HUES64 (cell line): Measurements from ENCODE around the gene PPL.

Experiments used
- H3K27ac ChIP-seq: 2 replicates; pipeline ENCODE4 v1.7.0; 2013; ENCODE audit warnings: low read depth, low read length, inconsistent platforms
- H3K27me3 ChIP-seq: 2 replicates; pipeline ENCODE4 v1.6.1; 2013; ENCODE audit warnings: mild to moderate bottlenecking, low read length; ENCODE audit not compliant: insufficient read depth
- H3K36me3 ChIP-seq: 2 replicates; pipeline ENCODE4 v1.6.1; 2013; ENCODE audit warnings: mild to moderate bottlenecking, low read length; ENCODE audit not compliant: insufficient read depth
- H3K4me1 ChIP-seq: 2 replicates; pipeline ENCODE4 v1.6.1; 2013; ENCODE audit warnings: mild to moderate bottlenecking, low read length, moderate library complexity; ENCODE audit not compliant: insufficient read depth
- H3K4me3 ChIP-seq: 2 replicates; pipeline ENCODE4 v1.5.1; 2013; ENCODE audit warnings: mild to moderate bottlenecking, low read length, moderate library complexity
- H3K9ac ChIP-seq: 2 replicates; pipeline ENCODE4 v1.6.1; 2013; ENCODE audit warnings: mild to moderate bottlenecking, low read depth, low read length
- H3K9me3 ChIP-seq: 2 replicates; pipeline ENCODE4 v1.6.1; 2013; ENCODE audit warnings: low read depth, low read length; ENCODE audit not compliant: insufficient read depth
- WGBS: fragments of 150-250, 120-280 bp; methylation state at CpG from one replicate; pipeline ENCODE4 v1.1.7; 2013; ENCODE audit warnings: missing lambda C conversion rate; 5-methylcytosine and 5-hydroxymethylcytosine counted together

The PPL gene

GRCh38 chr16:4944333-4945281 is 7.7 kb upstream of the PPL start:
- Histone ChIP-seq H3K9ac (peak overlapping the region; percentile 73; the same call in 1 of the 2 replicates), H3K9me3 (no peaks in the 10 kb centered on the region), H3K27ac (peak overlapping the region; percentile 91), H3K4me3 (no peak overlapping the region; the same call in 1 of the 2 replicates), H3K36me3 (no peaks in the 10 kb centered on the region), H3K27me3 (no peaks in the 10 kb centered on the region), H3K4me1 (peaks cover 52% of the 10 kb centered on the region)
- 57% methylated on average over 20 of the region's 20 CpGs for WGBS

DNA sequence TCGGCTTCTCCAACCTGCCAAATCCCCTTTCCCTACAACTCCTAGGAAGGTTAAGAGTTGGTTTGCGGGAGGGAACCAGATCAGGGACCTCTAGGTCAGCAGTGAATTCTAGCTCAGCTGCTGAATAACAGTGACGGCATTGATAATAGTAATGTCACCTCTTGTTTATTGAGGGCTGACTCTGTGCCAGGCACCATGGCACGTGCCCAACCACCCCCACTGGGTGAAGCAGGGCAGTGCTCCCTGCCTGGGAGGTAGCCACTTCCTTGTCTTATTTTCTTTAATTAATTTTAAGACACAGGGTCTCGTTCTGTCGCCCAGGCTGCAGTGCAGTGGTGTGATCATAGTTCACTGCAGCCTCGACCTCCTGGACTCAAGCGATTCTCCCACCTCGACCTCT is 5.5 kb upstream of the PPL start:
- Histone ChIP-seq H3K27ac (peak overlapping the region; percentile 91), H3K4me3 (no peak overlapping the region), H3K9me3 (no peaks in the 10 kb centered on the region), H3K9ac (peak overlapping the region; percentile 63), H3K36me3 (no peaks in the 10 kb centered on the region), H3K4me1 (peaks cover 37% of the 10 kb centered on the region), H3K27me3 (peaks cover 3% of the 10 kb centered on the region; the same call in 1 of the 2 replicates)
- WGBS, result 86% methylated on average over 8 of the region's 9 CpGs

DNA sequence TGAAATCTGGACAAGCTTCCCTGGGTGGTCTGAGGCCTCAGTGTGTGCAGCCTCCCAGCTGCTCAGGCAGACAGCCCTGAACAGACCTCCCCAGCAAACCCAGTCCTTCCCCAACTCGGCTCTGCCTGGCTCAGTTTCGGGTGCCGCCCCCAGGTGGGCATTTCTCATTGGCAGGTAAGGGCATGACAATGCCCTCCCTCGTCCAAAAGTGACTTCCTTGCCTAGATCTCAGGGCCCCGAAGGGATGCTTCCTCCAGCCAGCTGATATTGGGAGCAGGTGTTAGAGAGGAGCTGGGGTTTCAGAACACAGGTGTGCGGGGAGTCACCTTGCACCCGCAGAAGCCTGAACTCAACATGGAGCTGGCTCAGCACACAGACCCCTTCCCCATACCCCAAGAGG is 3.8 kb upstream of the PPL start:
- no peak overlapping the region for H3K9ac ChIP-seq
- H3K9me3 ChIP-seq, result no peaks in the 10 kb centered on the region
- H3K27me3 ChIP-seq, result peaks cover 7% of the 10 kb centered on the region; the same call in 1 of the 2 replicates
- H3K36me3 ChIP-seq, result no peaks in the 10 kb centered on the region
- H3K4me3 ChIP-seq, result no peak overlapping the region
- 72% methylated on average over 7 of the region's 7 CpGs for WGBS
- H3K4me1 ChIP-seq, result peaks cover 39% of the 10 kb centered on the region
- H3K27ac ChIP-seq, result no peak overlapping the region

DNA sequence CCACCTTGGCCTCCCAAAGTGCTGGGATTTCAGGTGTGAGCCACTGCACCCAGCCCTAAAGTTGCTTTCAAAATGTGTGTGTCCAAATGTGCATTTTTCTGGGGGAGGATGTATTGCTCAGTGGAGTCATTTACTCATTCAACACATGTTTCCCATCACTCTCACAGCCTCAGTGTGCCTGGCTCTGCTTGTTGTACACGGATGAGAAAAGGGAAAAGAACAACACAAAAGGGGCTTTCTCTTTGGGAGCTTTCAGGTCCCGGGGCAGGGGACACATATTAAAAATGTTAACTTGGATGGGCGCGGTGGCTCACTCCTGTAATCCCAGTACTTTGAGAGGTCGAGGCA is 1.7 kb upstream of the PPL start:
- H3K9ac ChIP-seq, result no peak overlapping the region
- peaks cover 25% of the 10 kb centered on the region for H3K4me1 ChIP-seq
- H3K36me3 ChIP-seq, result no peaks in the 10 kb centered on the region
- no peak overlapping the region for H3K4me3 ChIP-seq
- 95% methylated on average over 5 of the region's 5 CpGs for WGBS
- H3K27me3 ChIP-seq, result peaks cover 7% of the 10 kb centered on the region; the same call in 1 of the 2 replicates
- H3K9me3 ChIP-seq, result no peaks in the 10 kb centered on the region
- H3K27ac ChIP-seq, result no peak overlapping the region

DNA sequence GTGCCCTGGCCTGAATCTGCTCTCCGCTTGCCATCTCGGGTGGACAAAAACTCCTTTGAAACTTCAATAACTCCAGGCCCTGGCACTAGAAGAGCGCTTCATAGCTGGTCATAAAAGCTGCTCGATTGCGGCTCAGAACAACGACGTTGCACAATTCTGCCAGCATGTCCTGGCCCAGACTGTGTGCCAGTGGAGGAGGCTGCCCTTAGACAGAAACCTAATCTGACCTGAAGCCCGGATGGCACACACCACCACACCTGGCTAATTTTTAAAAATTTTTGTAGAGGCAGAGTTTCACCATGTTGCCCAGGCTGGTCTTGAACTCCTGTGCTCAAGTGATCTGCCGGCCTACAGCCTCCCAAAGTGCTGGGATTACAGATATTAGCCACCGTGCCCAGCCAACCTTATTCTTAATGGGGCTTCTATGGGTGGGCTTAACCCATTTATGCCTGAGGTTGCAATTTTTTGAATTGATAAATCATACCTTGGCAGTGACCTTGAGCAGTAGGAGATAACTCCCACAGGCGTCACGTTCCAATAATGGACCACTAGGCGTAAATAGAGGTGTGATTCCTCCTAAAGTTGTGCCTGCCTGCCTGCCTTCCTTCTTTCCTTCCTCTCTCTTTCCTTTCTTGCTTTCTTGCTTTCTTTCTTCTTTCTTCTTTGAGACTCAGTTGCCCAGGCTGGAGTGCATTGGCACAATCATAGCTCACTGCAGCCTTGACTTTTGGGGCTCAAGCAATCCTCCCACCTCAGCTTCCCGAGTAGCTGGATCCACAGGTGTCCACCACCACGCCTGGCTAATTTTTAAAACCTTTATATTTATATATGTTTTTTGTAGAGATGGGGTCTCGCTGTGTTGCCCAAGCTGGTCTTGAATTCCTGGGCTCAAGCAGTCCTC is 1.1 kb upstream of the PPL start:
- Histone ChIP-seq H3K27ac (no peak overlapping the region), H3K36me3 (no peaks in the 10 kb centered on the region), H3K27me3 (peaks cover 7% of the 10 kb centered on the region; the same call in 1 of the 2 replicates), H3K4me3 (peak overlapping the region; percentile 81), H3K9me3 (no peaks in the 10 kb centered on the region), H3K9ac (0 out of 2 replicates have a peak overlapping the region, but pooled peaks have one; percentile 41), H3K4me1 (peaks cover 19% of the 10 kb centered on the region; the same call in 1 of the 2 replicates)
- 93% methylated on average over 15 of the region's 16 CpGs for WGBS

GRCh38 chr16:4936181-4936990 is 562 bp downstream of the PPL start:
- H3K27ac ChIP-seq, result peak overlapping the region; percentile 52; the same call in 1 of the 2 replicates
- H3K36me3 ChIP-seq, result no peaks in the 10 kb centered on the region
- H3K9ac ChIP-seq, result peak overlapping the region; percentile 78
- under 1% methylated on average over 61 of the region's 64 CpGs for WGBS
- H3K27me3 ChIP-seq, result peaks cover 7% of the 10 kb centered on the region; the same call in 1 of the 2 replicates
- no peaks in the 10 kb centered on the region for H3K9me3 ChIP-seq
- peak overlapping the region; percentile 81 for H3K4me3 ChIP-seq
- peaks cover 14% of the 10 kb centered on the region; the same call in 1 of the 2 replicates for H3K4me1 ChIP-seq

DNA sequence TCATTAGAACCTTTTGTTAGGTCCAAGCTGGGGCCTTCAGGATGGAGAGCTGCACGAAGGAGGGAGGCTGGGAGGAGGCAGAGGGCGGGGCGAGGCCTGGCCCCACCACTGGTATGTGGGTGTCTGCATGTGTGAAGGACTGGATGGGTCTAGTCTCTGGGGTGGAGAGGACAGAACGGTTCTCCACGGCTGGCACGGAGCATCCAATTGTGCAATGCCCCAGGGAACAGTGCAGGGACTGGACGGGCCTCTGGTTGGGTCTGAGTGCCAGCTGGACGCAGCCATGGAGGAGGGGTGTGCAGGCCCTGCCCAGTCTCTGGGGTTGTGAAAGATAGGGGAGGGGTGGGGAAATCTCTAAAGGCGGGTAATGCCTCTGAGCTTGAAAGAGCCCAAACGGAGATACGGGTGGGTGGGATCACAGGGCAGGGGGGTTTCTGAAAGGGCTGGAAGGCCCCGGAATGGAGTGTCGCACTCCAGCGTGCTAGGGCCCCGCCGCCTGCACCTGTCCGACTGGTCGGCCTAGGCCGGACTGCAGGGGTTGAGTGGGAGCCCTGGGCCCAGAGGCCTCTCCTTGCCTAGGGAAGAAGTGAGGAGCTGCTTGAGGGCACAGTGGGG is 1.6 kb downstream of the PPL start:
- peaks cover 7% of the 10 kb centered on the region; the same call in 1 of the 2 replicates for H3K27me3 ChIP-seq
- no peaks in the 10 kb centered on the region for H3K9me3 ChIP-seq
- peak overlapping the region; percentile 81 for H3K4me3 ChIP-seq
- no peaks in the 10 kb centered on the region for H3K36me3 ChIP-seq
- no peak overlapping the region for H3K9ac ChIP-seq
- H3K27ac ChIP-seq, result no peak overlapping the region
- WGBS, result 91% methylated on average over 18 of the region's 19 CpGs
- H3K4me1 ChIP-seq, result 0 out of 2 replicates have a peak, but pooled peaks cover 8% of the 10 kb centered on the region

- Histone ChIP-seq H3K27ac (no peak overlapping the region), H3K4me3 (no peak overlapping the region), H3K4me1 (0 out of 2 replicates have a peak, but pooled peaks cover 8% of the 10 kb centered on the region), H3K27me3 (peaks cover 7% of the 10 kb centered on the region; the same call in 1 of the 2 replicates), H3K9me3 (no peaks in the 10 kb centered on the region), H3K9ac (no peak overlapping the region), H3K36me3 (no peaks in the 10 kb centered on the region)
- 89% methylated on average over 6 of the region's 6 CpGs for WGBS
Observed at GRCh38 chr16:4934591-4934990, 2.4 kb downstream of the PPL start.

DNA sequence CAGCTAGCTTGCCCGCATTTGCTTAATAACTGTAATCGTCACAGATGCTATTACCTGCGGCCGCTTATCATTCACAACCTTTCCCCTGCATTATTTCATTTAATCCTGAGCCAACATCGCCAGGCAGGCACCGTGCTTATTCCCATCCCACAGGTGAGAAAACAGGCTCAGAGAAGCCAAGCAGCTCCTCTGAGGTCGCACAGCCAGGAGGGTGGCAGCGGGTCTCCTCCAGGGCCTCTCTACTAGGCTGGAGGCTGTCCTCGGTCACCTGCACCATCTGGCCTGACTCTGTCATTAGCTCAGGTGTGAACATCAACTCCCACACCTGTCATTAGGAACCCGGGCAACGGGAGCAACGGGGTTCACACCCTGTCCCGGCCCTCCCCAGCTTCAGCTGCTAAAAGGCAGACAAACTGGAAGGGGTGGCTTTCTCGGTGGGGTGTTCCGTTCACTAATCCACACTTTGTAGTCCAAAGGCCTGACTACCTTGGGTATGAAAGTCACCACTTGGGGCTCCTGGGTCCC is 3.0 kb downstream of the PPL start:
- Histone ChIP-seq H3K9ac (no peak overlapping the region), H3K36me3 (no peaks in the 10 kb centered on the region), H3K4me3 (no peak overlapping the region), H3K9me3 (no peaks in the 10 kb centered on the region), H3K27me3 (peaks cover 7% of the 10 kb centered on the region; the same call in 1 of the 2 replicates), H3K27ac (no peak overlapping the region), H3K4me1 (0 out of 2 replicates have a peak, but pooled peaks cover 8% of the 10 kb centered on the region)
- 93% methylated on average over 15 of the region's 15 CpGs for WGBS

DNA sequence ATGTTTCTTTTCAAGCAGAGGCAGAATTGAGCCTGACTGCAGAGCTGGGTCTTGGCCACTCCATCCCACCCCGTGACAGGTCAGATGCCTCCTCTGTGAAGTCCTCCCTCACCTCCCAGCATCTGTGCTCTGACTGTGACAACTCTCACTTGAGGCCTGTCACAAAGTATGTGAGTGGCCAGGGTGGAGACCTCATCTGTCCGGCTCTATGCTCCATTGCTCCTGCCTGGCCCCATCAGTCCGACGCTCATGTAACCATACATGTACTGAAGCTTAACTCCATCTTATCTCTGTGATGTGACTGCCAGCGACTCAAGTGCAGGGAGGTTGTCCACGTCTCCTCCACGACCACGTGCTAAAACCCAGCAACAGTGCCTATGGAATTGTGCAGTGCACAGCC is 3.5 kb downstream of the PPL start:
- Histone ChIP-seq H3K9me3 (no peaks in the 10 kb centered on the region), H3K27ac (no peak overlapping the region), H3K9ac (0 out of 2 replicates have a peak overlapping the region, but pooled peaks have one; percentile 14), H3K27me3 (peaks cover 7% of the 10 kb centered on the region; the same call in 1 of the 2 replicates), H3K4me3 (no peak overlapping the region), H3K36me3 (no peaks in the 10 kb centered on the region), H3K4me1 (0 out of 2 replicates have a peak, but pooled peaks cover 8% of the 10 kb centered on the region)
- 94% methylated on average over 8 of the region's 8 CpGs for WGBS
